SK-N-MC (cell line): ENCODE measurements around the gene OR10S1.

Experiments
- DNase-seq: peaks from one replicate; pipeline ENCODE4 v3.0.0-alpha.2; 2011; ENCODE audit warnings: low read depth, low spot score
- H3K27ac ChIP-seq: fragments of 200-600 bp; sonication (generic); 2 replicates; pipeline ENCODE4 v1.5.1; 2016; ENCODE audit warnings: mixed run types
- H3K36me3 ChIP-seq: fragments of 200-600 bp; sonication (generic); 2 replicates; pipeline ENCODE4 v1.6.1; 2017; ENCODE audit warnings: antibody characterized with exemption, low read length, mixed read lengths; ENCODE audit not compliant: insufficient read depth
- H3K4me3 ChIP-seq: fragments of 200-600 bp; sonication (generic); 2 replicates; pipeline ENCODE4 v1.5.1; 2016
- H3K9ac ChIP-seq: fragments of 200-600 bp; sonication (generic); 2 replicates; pipeline ENCODE4 v1.8.0; 2017; ENCODE audit warnings: mixed run types, mixed read lengths; ENCODE audit not compliant: insufficient read length
- H3K9me3 ChIP-seq: fragments of 200-600 bp; sonication (generic); 2 replicates; pipeline ENCODE4 v1.6.1; 2017; ENCODE audit warnings: low read depth, mild to moderate bottlenecking, antibody characterized with exemption, low read length, moderate library complexity, mixed read lengths
- EZH2 ChIP-seq: fragments of 200-600 bp; sonication (generic); IDR thresholded peaks from one replicate; pipeline ENCODE4 v1.6.1; 2017; ENCODE audit warnings: antibody characterized with exemption
- FOXP2 ChIP-seq: optimal IDR thresholded peaks from 2 replicates; pipeline ENCODE3; 2011; ENCODE audit warnings: mild to moderate bottlenecking, moderate library complexity; ENCODE audit not compliant: insufficient read depth; ENCODE audit errors: extremely low read length, control extremely low read depth
- POLR2AphosphoS5 ChIP-seq: IDR thresholded peaks from 2 replicates; pipeline ENCODE4 v1.6.1; 2012; ENCODE audit warnings: mild to moderate bottlenecking, low read depth, low read length, borderline replicate concordance

The OR10S1 gene

DNA sequence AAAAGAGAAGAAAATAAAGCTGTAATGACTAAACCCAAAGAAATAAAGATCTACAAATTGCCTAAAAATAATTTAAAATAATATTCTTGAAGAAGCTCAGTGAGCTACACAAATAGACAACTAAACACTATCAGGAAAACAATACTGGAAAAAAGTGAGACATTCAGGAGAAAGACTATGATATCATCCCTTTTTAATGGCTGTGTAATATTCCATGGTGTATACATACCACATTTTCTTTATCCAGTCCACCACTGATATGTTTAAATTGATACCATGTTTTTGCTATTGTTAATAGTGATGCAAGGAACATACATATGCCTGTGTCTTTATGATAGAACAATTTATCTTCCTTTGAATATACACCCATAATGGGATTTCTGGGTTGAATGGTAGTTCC lies 20.8 kb downstream of the OR10S1 start:
- no peaks in the 10 kb centered on the region for H3K9me3 ChIP-seq
- no peak overlapping the region for H3K9ac ChIP-seq
- no peaks in the 10 kb centered on the region for H3K36me3 ChIP-seq
- H3K4me3 ChIP-seq: no peak overlapping the region
- no peak overlapping the region for H3K27ac ChIP-seq
- TF ChIP-seq EZH2: no peak
- no peak for TF ChIP-seq POLR2AphosphoS5
- no peak for TF ChIP-seq FOXP2
- DNase-seq: no peak

DNA sequence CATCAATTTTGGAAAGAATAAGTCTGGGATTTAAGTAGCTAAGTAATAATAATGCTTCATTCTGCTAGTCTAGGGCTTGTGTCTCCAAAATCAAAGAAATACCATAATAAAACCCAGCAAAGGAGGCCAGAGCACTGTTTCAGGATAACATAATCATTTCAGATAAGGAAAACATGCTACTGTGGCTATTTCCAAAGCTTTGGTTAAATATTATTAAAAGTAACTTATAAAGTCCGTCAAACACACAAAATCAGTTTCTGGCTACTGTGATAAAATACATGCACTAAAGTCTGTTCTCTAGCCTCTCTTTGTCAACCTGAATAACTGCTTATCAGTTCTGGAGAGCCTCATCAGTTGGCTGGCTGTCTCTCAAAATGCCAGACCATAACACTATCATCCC lies 32.4 kb downstream of the OR10S1 start:
- TF ChIP-seq EZH2: no peak
- no peak for TF ChIP-seq FOXP2
- no peak for TF ChIP-seq POLR2AphosphoS5

GRCh38 chr11:123943738-123944137 lies 33.8 kb downstream of the OR10S1 start, which contains the start of gene OR6T1:
Gene OR6T1 (minus strand): TSS chr11:123943838. CDS start chr11:123943838, 0 bp downstream.
- DNase-seq: no peak
- no peak within 1 kb of the TSS for H3K4me3 ChIP-seq
- no peaks in the 10 kb centered on the region for H3K9me3 ChIP-seq
- H3K27ac ChIP-seq: no peak within 1 kb of the TSS
- H3K9ac ChIP-seq: no peak within 1 kb of the TSS
- no peaks in the 10 kb centered on the region for H3K36me3 ChIP-seq
- TF ChIP-seq POLR2AphosphoS5: no peak
- no peak for TF ChIP-seq EZH2
- TF ChIP-seq FOXP2: no peak

More for the DNA sequence above, 32.4 kb downstream of the OR10S1 start:
- DNase-seq: no peak
- H3K27ac ChIP-seq: no peak overlapping the region
- no peaks in the 10 kb centered on the region for H3K36me3 ChIP-seq
- no peaks in the 10 kb centered on the region for H3K9me3 ChIP-seq
- no peak overlapping the region for H3K4me3 ChIP-seq
- no peak overlapping the region for H3K9ac ChIP-seq

- no peak for TF ChIP-seq FOXP2
- no peak for TF ChIP-seq EZH2
- TF ChIP-seq POLR2AphosphoS5: no peak
- no peak overlapping the region for H3K27ac ChIP-seq
- H3K36me3 ChIP-seq: no peaks in the 10 kb centered on the region
- no peak overlapping the region for H3K9ac ChIP-seq
- DNase-seq: no peak
- H3K4me3 ChIP-seq: no peak overlapping the region
- no peaks in the 10 kb centered on the region for H3K9me3 ChIP-seq
Observed at GRCh38 chr11:123942413-123942812, 35.2 kb downstream of the OR10S1 start.

DNA sequence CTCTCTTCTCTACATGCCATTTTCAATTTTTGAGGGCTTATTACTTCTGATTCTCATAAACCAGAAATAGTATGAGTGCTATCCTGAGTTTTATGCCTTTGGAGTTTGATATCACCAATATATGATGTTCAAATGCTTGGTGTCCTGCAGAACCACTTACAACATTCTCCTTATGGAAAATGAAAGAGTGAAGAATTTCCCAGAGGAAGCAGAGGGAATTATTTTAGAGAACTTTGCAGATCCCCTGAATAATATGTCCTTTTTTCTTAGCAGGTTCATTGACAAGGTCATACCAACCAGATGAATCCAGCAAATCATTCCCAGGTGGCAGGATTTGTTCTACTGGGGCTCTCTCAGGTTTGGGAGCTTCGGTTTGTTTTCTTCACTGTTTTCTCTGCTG lies 38.3 kb downstream of the OR10S1 start, which contains the start of gene OR4D5:
OR4D5 (plus strand) TSS at position 301 of the 400 bp plus-strand sequence; CDS start at position 301, 0 bp downstream.
- DNase-seq: no peak
- H3K4me3 ChIP-seq: no peak within 1 kb of the TSS
- no peaks in the 10 kb centered on the region for H3K9me3 ChIP-seq
- no peaks in the 10 kb centered on the region for H3K36me3 ChIP-seq
- no peak for TF ChIP-seq POLR2AphosphoS5
- TF ChIP-seq EZH2: no peak
- TF ChIP-seq FOXP2: no peak
- no peak within 1 kb of the TSS for H3K9ac ChIP-seq
- no peak within 1 kb of the TSS for H3K27ac ChIP-seq
